MM.1S (cell line): ENCODE measurements around the gene MLH3.

ENCODE experiments used
- DNase-seq: peaks from one replicate; pipeline ENCODE4 v3.0.0-alpha.2; 2015
- H2AFZ ChIP-seq: fragments of 300-600 bp; sonication (generic); 2 replicates; pipeline ENCODE4 v1.6.0; 2016; ENCODE audit warnings: antibody characterized with exemption, low read length
- H3F3A ChIP-seq: fragments of 300-600 bp; sonication (generic); 2 replicates; pipeline ENCODE4 v1.6.1; 2016; ENCODE audit warnings: mild to moderate bottlenecking, antibody characterized with exemption, low read length, moderate library complexity, mixed read lengths; ENCODE audit not compliant: insufficient read depth
- H3K27ac ChIP-seq: fragments of 300-600 bp; sonication (generic); 2 replicates; pipeline ENCODE4 v1.5.1; 2016; ENCODE audit warnings: mild to moderate bottlenecking, low read length
- H3K27me3 ChIP-seq: fragments of 300-600 bp; sonication (generic); replicated peaks from 2 replicates; pipeline ENCODE4 v1.6.0; 2016; ENCODE audit warnings: low read length; ENCODE audit not compliant: insufficient read depth
- H3K36me3 ChIP-seq: fragments of 300-600 bp; sonication (generic); replicated peaks from 2 replicates; pipeline ENCODE4 v1.6.1; 2016; ENCODE audit warnings: mild to moderate bottlenecking, low read length, mixed read lengths; ENCODE audit not compliant: insufficient read depth
- H3K4me1 ChIP-seq: fragments of 300-600 bp; sonication (generic); 2 replicates; pipeline ENCODE4 v1.6.1; 2016; ENCODE audit warnings: low read length, mixed read lengths
- H3K4me2 ChIP-seq: fragments of 300-600 bp; sonication (generic); 2 replicates; pipeline ENCODE4 v1.6.0; 2016; ENCODE audit warnings: low read depth, low read length
- H3K4me3 ChIP-seq: fragments of 300-600 bp; sonication (generic); 2 replicates; pipeline ENCODE4 v1.5.1; 2016; ENCODE audit warnings: low read length, mixed read lengths
- H3K79me2 ChIP-seq: fragments of 300-600 bp; sonication (generic); 2 replicates; pipeline ENCODE4 v1.6.1; 2016; ENCODE audit warnings: mixed run types, low read length, mixed read lengths
- H3K9ac ChIP-seq: fragments of 300-600 bp; sonication (generic); 2 replicates; pipeline ENCODE4 v1.6.1; 2016; ENCODE audit warnings: low read length, mixed read lengths
- H3K9me2 ChIP-seq: fragments of 300-600 bp; sonication (generic); replicated peaks from 2 replicates; pipeline ENCODE4 v1.6.1; 2016; ENCODE audit warnings: mild to moderate bottlenecking, low read length, mixed read lengths; ENCODE audit not compliant: insufficient read depth
- H3K9me3 ChIP-seq: fragments of 300-600 bp; sonication (generic); replicated peaks from 2 replicates; pipeline ENCODE4 v1.6.1; 2016; ENCODE audit warnings: mild to moderate bottlenecking, low read length, mixed read lengths; ENCODE audit not compliant: insufficient read depth
- H4K20me1 ChIP-seq: fragments of 300-600 bp; sonication (generic); 2 replicates; pipeline ENCODE4 v1.6.1; 2016; ENCODE audit warnings: mild to moderate bottlenecking, low read length, moderate library complexity, mixed read lengths; ENCODE audit not compliant: insufficient read depth
- EZH2 ChIP-seq: fragments of 300-600 bp; sonication (generic); optimal IDR thresholded peaks from 2 replicates; pipeline ENCODE3; 2017; ENCODE audit warnings: low read depth, mild to moderate bottlenecking, antibody characterized with exemption, low read length, mixed read lengths
- EZH2phosphoT487 ChIP-seq: fragments of 300-600 bp; sonication (generic); IDR thresholded peaks from 2 replicates; pipeline ENCODE4 v1.6.1; 2018; ENCODE audit warnings: antibody characterized with exemption, low read length
- TF ChIP-seq, protein P1 (sequence below): fragments of 300-600 bp; sonication (generic); IDR thresholded peaks from 2 replicates; pipeline ENCODE4 v1.5.1; 2016; ENCODE audit warnings: antibody characterized with exemption, low read length, mixed read lengths

Gene MLH3

GRCh38 chr14:74981462-74981782, 69.8 kb downstream of the MLH3 start:
- no peak overlapping the region for H3K27ac ChIP-seq
- no peaks in the 10 kb centered on the region for H3K4me1 ChIP-seq
- no peak overlapping the region for H2AFZ ChIP-seq
- H3K9ac ChIP-seq = no peak overlapping the region
- DNase-seq = no peak
- H3K4me3 ChIP-seq = no peak overlapping the region
- H3F3A ChIP-seq = no peaks in the 10 kb centered on the region
- TF ChIP-seq EZH2 = no peak
- no peak for TF ChIP-seq EZH2phosphoT487
- TF ChIP-seq, protein P1, sequence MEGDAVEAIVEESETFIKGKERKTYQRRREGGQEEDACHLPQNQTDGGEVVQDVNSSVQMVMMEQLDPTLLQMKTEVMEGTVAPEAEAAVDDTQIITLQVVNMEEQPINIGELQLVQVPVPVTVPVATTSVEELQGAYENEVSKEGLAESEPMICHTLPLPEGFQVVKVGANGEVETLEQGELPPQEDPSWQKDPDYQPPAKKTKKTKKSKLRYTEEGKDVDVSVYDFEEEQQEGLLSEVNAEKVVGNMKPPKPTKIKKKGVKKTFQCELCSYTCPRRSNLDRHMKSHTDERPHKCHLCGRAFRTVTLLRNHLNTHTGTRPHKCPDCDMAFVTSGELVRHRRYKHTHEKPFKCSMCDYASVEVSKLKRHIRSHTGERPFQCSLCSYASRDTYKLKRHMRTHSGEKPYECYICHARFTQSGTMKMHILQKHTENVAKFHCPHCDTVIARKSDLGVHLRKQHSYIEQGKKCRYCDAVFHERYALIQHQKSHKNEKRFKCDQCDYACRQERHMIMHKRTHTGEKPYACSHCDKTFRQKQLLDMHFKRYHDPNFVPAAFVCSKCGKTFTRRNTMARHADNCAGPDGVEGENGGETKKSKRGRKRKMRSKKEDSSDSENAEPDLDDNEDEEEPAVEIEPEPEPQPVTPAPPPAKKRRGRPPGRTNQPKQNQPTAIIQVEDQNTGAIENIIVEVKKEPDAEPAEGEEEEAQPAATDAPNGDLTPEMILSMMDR = no peak
- no peaks in the 10 kb centered on the region for H3K9me2 ChIP-seq
- no peaks in the 10 kb centered on the region for H3K36me3 ChIP-seq
- no peaks in the 10 kb centered on the region for H3K9me3 ChIP-seq
- H3K4me2 ChIP-seq = no peak overlapping the region
- no peaks in the 10 kb centered on the region for H3K27me3 ChIP-seq
- H4K20me1 ChIP-seq = no peaks in the 10 kb centered on the region
- H3K79me2 ChIP-seq = no peaks in the 10 kb centered on the region

DNA sequence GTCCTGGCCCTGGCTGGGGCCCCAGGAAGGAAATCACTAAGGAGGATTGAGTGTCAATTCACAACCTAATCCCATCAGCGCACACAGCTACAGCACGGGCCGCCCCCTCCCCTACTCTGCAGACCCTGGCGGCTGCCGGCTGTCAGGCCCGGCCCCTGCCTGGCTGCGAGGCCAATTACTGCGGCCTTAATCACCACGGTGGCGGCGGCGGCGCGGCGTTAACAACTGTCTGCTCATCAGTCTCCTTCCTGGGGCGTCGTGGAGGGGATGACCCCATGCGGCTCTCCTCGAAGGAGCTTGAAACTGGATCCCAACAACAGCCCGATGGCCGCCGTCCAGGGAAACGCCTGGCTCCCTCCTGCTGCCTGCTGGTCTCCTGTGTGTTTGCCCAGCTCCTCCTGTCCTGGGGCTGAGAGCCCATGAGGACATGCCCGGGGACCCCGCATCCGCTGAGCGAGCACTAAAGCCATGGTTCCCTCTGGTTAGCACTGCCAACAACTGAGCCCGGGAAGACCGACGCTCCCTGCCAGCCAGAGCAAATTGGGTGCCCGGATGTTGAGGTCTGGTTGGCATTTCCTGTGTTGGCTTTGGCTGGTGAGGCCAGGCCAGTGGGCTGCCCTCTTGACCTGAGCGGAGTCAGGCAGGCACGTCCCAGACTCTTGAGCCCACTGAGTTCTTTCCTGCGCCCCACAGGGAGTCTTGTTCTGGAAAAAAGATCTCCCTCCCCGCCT, 70.4 kb downstream of the MLH3 start:
- H3F3A ChIP-seq = no peaks in the 10 kb centered on the region
- no peaks in the 10 kb centered on the region for H3K4me1 ChIP-seq
- no peaks in the 10 kb centered on the region for H3K9me3 ChIP-seq
- no peak for TF ChIP-seq EZH2
- TF ChIP-seq EZH2phosphoT487 = no peak
- H3K79me2 ChIP-seq = no peaks in the 10 kb centered on the region
- H3K27me3 ChIP-seq = no peaks in the 10 kb centered on the region
- no peak overlapping the region for H2AFZ ChIP-seq
- no peak overlapping the region for H3K27ac ChIP-seq
- no peaks in the 10 kb centered on the region for H3K36me3 ChIP-seq
- H3K9me2 ChIP-seq = no peaks in the 10 kb centered on the region
- no peak overlapping the region for H3K4me3 ChIP-seq
- H4K20me1 ChIP-seq = no peaks in the 10 kb centered on the region
- no peak for DNase-seq
- no peak overlapping the region for H3K4me2 ChIP-seq
- H3K9ac ChIP-seq = no peak overlapping the region

DNA sequence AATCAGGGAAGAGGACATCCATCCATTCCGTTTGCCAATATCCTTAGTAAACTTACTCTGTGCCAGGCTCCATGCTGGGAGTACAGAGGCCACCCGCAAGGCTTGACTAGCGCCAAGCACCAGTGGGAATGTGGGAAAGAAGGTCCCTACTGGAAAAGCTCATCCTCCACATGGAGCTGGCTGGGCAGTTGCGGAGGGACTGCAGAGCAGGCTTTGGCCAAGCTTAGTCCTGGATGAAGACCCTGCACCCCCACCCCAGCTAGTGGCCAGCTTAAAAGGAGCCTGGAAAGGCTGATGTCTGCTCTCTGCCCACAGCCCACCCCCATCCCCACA, 70.9 kb downstream of the MLH3 start:
- Histone ChIP-seq H3K4me1 (no peaks in the 10 kb centered on the region), H3K9ac (no peak overlapping the region), H3K4me2 (no peak overlapping the region), H3K36me3 (no peaks in the 10 kb centered on the region), H3K79me2 (no peaks in the 10 kb centered on the region), H4K20me1 (no peaks in the 10 kb centered on the region), H3K4me3 (no peak overlapping the region), H3F3A (no peaks in the 10 kb centered on the region), H3K27me3 (no peaks in the 10 kb centered on the region), H2AFZ (no peak overlapping the region), H3K9me3 (no peaks in the 10 kb centered on the region), H3K9me2 (no peaks in the 10 kb centered on the region), H3K27ac (no peak overlapping the region)
- TF ChIP-seq EZH2phosphoT487 (no peak), EZH2 (no peak)
- TF ChIP-seq, protein P1 = no peak
- no peak for DNase-seq

GRCh38 chr14:74979442-74980397, 71.5 kb downstream of the MLH3 start:
- Histone ChIP-seq H2AFZ (no peak overlapping the region), H3K36me3 (no peaks in the 10 kb centered on the region), H3K79me2 (no peaks in the 10 kb centered on the region), H3K9me3 (no peaks in the 10 kb centered on the region), H3K27ac (no peak overlapping the region), H3K4me2 (no peak overlapping the region), H3K9me2 (no peaks in the 10 kb centered on the region), H3K4me1 (no peaks in the 10 kb centered on the region), H3K9ac (no peak overlapping the region), H3F3A (no peaks in the 10 kb centered on the region), H3K4me3 (no peak overlapping the region), H4K20me1 (no peaks in the 10 kb centered on the region), H3K27me3 (no peaks in the 10 kb centered on the region)
- no peak for DNase-seq
- TF ChIP-seq, protein P1 = no peak
- no peak for TF ChIP-seq EZH2
- no peak for TF ChIP-seq EZH2phosphoT487
